Gastroesophageal sphincter (tissue), 4 donors: ENCODE measurements around the gene CARNS1. TPM values are rescaled to one million over a fixed set of nuclear protein-coding genes. Genes with fewer than 3 reads are reported as not detected.

Experiments used
- ATAC-seq: fragments of 150-250 bp; one replicate; pipeline ENCODE4 v1.9.1; 2016; ENCODE audit warnings: mild to moderate bottlenecking, moderate library complexity
- H3K27ac ChIP-seq, 4 donors: fragments of 200-600 bp; sonication (generic) in 3 of 4; 1 replicate in 3 of 4; 2 replicates in 1 of 4; pipeline ENCODE4 v1.5.1; 2016 to 2019
- H3K27me3 ChIP-seq: fragments of 200-600 bp; sonication (generic); one replicate; pipeline ENCODE4 v1.5.1; 2019
- H3K36me3 ChIP-seq, 2 donors: fragments of 200-600 bp; sonication (generic); one replicate each; pipeline ENCODE4 v1.5.1; 2019; ENCODE audit warnings: control low read depth in 1 of 2
- H3K4me1 ChIP-seq, 3 donors: fragments of 200-600 bp; sonication (generic); 1 replicate in 2 of 3; 2 replicates in 1 of 3; pipeline ENCODE4 v1.5.1; 2016 to 2019; ENCODE audit warnings: control low read depth in 2 of 3
- H3K4me3 ChIP-seq, 2 donors: fragments of 200-600 bp; sonication (generic); one replicate each; pipeline ENCODE4 v1.5.1; 2019; ENCODE audit warnings: mild to moderate bottlenecking in 1 of 2, moderate library complexity in 1 of 2
- H3K9me3 ChIP-seq, 3 donors: fragments of 200-600 bp; sonication (generic); one replicate each; pipeline ENCODE4 v1.5.1; 2017 to 2019; ENCODE audit warnings: control low read depth in 2 of 3
- CTCF ChIP-seq, 4 experiments: fragments of 200-600 bp in 2 of 4; fragments of 450-650 bp in 2 of 4; sonication (generic) in 1 of 4; IDR thresholded peaks; one replicate each; pipeline ENCODE4 v1.5.1; 2017 to 2019; ENCODE audit warnings: antibody characterized with exemption in 4 of 4, mild to moderate bottlenecking in 2 of 4, moderate library complexity in 2 of 4
- EP300 ChIP-seq: sonication (generic); formaldehyde crosslinking; IDR thresholded peaks from one replicate; pipeline ENCODE4 v1.6.1; 2017; ENCODE audit warnings: antibody characterized with exemption, mild to moderate bottlenecking
- POLR2A ChIP-seq, 2 donors: fragments of 450-650 bp; IDR thresholded peaks; one replicate each; pipeline ENCODE4 v1.6.1; 2017; ENCODE audit warnings: antibody characterized with exemption in 2 of 2, mild to moderate bottlenecking in 2 of 2, moderate library complexity in 1 of 2
- POLR2AphosphoS5 ChIP-seq: sonication (generic); formaldehyde crosslinking; IDR thresholded peaks from one replicate; pipeline ENCODE4 v1.6.1; 2017; ENCODE audit warnings: antibody characterized with exemption
- WGBS, 2 donors: methylation state at CpG; one replicate each; pipeline ENCODE4 v1.1.5; 2018; ENCODE audit warnings: low coverage in 1 of 2; 5-methylcytosine and 5-hydroxymethylcytosine counted together
- total RNA-seq, 4 donors: library from RNA; depleted of rRNA; stranded (reverse); fragments of >200 nt; gene quantifications; one replicate each; pipeline ENCODE4 v1.1.0, GENCODE V29; 2016

CARNS1 gene
- total RNA-seq, 4 donors from 2014 or later, result 0.73 to 3.3 (median 1.6) TPM

GRCh38 chr11:67396587-67397389, 18.7 kb upstream of the CARNS1 start:
- Histone ChIP-seq H3K36me3 (peaks cover 0 to 72% of the 10 kb centered on the region in 2 donors), H3K4me1 (peaks cover 0 to 71% (median 24%) of the 10 kb centered on the region in 3 donors), H3K27ac (peak overlapping the region in 1 of 4 donors; percentile 10), H3K27me3 (no peaks in the 10 kb centered on the region), H3K4me3 (no peak overlapping the region), H3K9me3 (no peaks in the 10 kb centered on the region)
- no peak for ATAC-seq
- WGBS, 2 donors, result 40 to 52% methylated on average over 1 to 7 of the region's 13 CpGs
- TF ChIP-seq EP300 (no peak), POLR2A (IDR thresholded peaks at IDR 0.05) (no peak), POLR2AphosphoS5 (no peak), CTCF (IDR thresholded peaks at IDR 0.05) (no peak)

- no peak for TF ChIP-seq EP300
- peaks cover 0 to 72% of the 10 kb centered on the region in 2 donors for H3K36me3 ChIP-seq
- no peak overlapping the region for H3K27ac ChIP-seq
- WGBS, 2 donors, result 75% methylated on average over 4 of the region's 6 CpGs; no CpG with 5 or more reads in 1 of the 2 donors
- H3K27me3 ChIP-seq, result no peaks in the 10 kb centered on the region
- ATAC-seq, result no peak
- peaks cover 0 to 73% (median 20%) of the 10 kb centered on the region in 3 donors for H3K4me1 ChIP-seq
- H3K9me3 ChIP-seq, result no peaks in the 10 kb centered on the region
- no peak overlapping the region for H3K4me3 ChIP-seq
Measured at GRCh38 chr11:67397536-67397935, 17.9 kb upstream of the CARNS1 start.

- H3K4me3 ChIP-seq, result no peak overlapping the region
- no peaks in the 10 kb centered on the region for H3K9me3 ChIP-seq
- TF ChIP-seq POLR2A (IDR thresholded peaks at IDR 0.05) (no peak), CTCF (IDR thresholded peaks at IDR 0.05) (no peak), EP300 (no peak), POLR2AphosphoS5 (no peak)
- peaks cover 0 to 72% of the 10 kb centered on the region in 2 donors for H3K36me3 ChIP-seq
- H3K27ac ChIP-seq, result no peak overlapping the region
- peaks cover 0 to 71% (median 18%) of the 10 kb centered on the region in 3 donors for H3K4me1 ChIP-seq
- 65 to 87% methylated on average over 3 to 9 of the region's 24 CpGs for WGBS, 2 donors
- no peak for ATAC-seq
- H3K27me3 ChIP-seq, result peaks cover under 1% of the 10 kb centered on the region
Measured at GRCh38 chr11:67397986-67398660, 17.4 kb upstream of the CARNS1 start.

GRCh38 chr11:67398661-67399563, 16.6 kb upstream of the CARNS1 start:
- Histone ChIP-seq H3K27me3 (peaks cover 9% of the 10 kb centered on the region), H3K9me3 (no peaks in the 10 kb centered on the region), H3K27ac (peak overlapping the region in 1 of 4 donors; percentile 97), H3K36me3 (peaks cover 0 to 64% of the 10 kb centered on the region in 2 donors), H3K4me3 (no peak overlapping the region), H3K4me1 (peaks cover 0 to 71% (median 18%) of the 10 kb centered on the region in 3 donors)
- WGBS, 2 donors, result 67 to 100% methylated on average over 3 to 8 of the region's 31 CpGs
- ATAC-seq, result no peak
- TF ChIP-seq EP300, result no peak
- no peak for TF ChIP-seq POLR2AphosphoS5
- TF ChIP-seq POLR2A (IDR thresholded peaks at IDR 0.05), result no peak
- TF ChIP-seq CTCF (IDR thresholded peaks at IDR 0.05), result no peak
